DMS153 treated with DMSO at 0.1 percent for 48 hours (cell line): ENCODE results near the gene ITLN1.
A peak's percentile ranks its signal among the peaks of the same experiment; 100 is the strongest.
"Not testable (repeated sequence)": the region's sequence is repeated elsewhere in the genome, so short reads cannot be mapped to it uniquely, and the experiment has no call there.

Experiments used
- DNase-seq: peaks from one replicate; lab custom pipeline; 2025; ENCODE audit not compliant: unreplicated experiment; lab: John Stamatoyannopoulos, UW

ITLN1 gene

DNA sequence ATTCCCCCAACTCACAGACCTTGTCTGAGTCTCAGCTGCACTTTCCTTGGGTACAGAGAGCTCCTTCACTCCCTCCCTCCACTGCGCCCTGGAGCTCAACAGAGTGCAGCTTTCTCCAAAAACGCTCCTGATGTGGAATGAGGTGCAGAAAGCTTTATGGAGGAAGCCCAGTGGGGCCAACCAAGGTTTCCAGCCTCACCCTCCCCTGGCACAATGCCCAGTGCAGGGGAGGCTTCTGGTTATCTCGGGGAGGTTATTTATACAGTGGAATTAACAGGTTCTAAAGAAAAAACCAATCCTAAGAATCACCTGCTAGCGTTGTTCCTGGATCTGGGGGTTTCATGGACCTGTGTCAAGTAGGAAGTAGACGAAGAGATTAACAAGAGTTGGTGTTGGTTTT lies at the start of gene ITLN1:
Gene ITLN1 (minus strand): TSS at position 139 of the 400 bp plus-strand sequence. CDS start 303 bp downstream, outside the sequence.
- no peak for DNase-seq

DNA sequence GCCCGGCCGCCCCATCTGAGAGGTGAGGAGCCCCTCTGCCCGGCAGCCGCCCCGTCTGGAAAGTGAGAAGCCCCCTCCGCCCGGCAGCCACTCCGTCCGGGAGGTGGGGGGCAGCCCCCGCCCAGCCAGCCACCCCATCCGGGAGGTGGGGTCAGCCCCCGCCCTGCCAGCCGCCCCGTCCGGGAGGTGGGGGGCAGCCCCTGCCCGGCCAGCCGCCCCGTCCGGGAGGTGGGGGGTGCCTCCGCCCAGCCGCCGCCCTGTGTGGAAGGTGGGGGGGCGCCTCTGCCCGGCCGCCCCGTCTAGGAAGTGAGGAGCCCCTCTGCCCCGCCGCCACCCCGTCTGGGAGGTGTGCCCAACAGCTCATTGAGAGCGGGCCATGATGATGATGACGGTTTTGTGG lies 48.3 kb upstream of the ITLN1 start:
- DNase-seq, result not testable (repeated sequence)

DNA sequence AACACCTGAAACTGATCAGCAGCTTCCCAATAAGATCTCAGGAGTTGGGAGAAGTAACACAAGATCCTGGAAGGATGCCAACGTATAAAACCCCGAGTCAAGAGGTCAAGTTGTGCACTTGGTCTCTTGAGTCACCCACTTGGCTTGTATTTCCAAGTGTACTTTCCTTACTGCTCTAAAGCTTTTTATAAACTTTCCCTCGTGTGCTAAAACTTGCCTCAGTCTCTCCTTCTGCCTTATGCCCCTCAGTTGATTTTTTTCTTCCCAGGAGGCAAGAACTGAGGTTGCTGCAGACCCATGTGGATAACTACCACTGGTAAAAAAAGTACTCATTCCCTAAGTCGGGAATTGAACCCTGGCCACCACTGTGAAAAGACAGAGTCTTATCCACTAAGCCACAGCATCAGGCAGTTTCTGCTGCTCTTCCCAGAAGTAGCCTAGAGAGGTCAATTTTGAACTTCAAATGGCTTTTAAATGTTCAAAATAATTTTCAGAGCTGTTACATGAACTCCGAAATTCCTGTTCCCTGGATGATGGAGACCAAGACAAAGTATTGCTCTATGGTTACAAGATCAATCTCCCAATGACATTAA lies 40.8 kb upstream of the ITLN1 start:
- DNase-seq, result no peak

DNA sequence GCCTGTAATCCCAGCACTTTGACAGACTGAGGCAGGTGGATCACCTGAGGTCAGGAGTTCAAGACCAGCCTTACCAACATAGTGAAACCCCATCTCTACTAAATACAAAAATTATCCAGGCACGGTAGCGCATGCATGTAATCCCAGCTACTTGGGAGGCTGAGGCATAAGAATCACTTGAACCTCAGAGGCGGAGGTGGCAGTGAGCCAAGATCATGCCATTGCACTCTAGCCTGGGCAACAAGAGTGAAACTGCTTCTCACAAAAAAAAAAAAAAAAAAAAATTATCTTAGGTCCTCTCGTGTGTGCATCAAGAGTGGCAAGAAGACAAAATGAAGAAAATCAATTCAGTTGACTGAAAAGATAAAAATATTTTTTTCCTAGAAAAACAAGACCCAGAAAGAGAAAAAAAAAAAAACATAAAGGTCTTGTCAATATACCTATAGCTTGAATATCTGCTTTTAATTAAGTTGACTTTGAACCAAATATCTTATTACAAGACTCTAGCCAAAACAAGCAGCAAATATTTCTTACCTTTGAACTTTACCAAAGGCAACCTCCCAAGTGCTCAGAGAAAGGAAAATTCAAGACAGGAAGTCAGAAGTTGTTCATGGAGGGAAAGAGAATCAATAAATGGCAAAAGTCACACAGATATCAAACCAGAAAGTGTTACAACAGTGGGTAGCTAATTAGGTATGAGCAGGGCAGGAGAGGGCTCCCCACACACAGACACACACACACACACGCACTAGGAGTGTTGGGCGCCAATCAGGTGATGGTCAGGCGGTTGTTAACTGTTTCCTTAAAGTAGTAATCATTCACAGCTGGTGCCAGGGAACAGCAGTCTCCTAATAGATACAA lies 40.0 kb upstream of the ITLN1 start:
- DNase-seq, result no peak

DNA sequence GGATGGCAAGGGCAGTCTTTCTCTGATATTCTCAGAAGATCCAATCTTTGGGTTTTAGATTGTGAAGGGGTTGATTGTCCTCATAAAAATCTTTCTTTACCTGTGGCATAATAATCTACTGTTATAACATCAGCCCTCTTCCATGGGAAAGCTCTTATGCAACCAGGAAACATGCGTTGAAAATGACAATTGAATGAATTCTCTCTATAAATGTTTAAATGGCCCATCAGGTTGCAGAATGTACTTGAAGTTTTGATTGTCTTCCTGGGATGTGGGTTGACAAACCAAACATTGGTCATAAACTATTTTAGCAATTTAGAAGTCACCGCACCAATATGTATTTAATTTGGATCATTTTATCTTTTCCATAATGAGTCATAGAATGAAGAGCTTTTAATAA lies 31.7 kb upstream of the ITLN1 start:
- no peak for DNase-seq

GRCh38 chr1:160913229-160913628 lies 28.2 kb upstream of the ITLN1 start:
- not testable (repeated sequence) for DNase-seq

- no peak for DNase-seq
These were observed 26.9 kb upstream of the ITLN1 start for GRCh38 chr1:160911925-160912324.

GRCh38 chr1:160911441-160911840 lies 26.5 kb upstream of the ITLN1 start:
- no peak for DNase-seq

DNA sequence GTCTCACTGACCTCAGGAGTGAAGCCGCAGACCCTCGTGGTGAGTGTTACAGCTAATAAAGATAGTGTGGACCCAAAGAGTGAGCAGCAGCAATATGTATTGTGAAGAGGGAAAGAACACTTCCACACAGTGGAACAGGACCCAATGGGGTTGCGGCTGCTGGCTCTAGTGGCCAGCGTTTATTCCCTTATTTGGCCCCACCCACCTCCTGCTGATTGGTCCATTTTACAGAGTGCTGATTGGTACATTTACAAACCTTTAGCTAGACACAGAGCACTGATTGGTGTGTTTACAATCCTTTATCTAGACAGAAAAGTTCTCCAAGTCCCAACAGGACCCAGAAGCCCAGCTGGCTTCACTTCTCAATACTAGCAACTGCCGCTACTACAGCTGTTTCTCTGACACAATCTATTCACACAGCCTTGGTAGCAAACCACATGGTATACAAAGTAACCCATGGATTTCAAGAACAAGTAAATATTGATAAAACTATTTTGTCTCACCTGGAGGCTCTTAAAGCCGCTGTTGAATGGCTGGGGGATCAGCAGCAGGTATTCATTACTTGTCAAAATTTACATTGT lies 25.3 kb upstream of the ITLN1 start:
- DNase-seq, result no peak

DNA sequence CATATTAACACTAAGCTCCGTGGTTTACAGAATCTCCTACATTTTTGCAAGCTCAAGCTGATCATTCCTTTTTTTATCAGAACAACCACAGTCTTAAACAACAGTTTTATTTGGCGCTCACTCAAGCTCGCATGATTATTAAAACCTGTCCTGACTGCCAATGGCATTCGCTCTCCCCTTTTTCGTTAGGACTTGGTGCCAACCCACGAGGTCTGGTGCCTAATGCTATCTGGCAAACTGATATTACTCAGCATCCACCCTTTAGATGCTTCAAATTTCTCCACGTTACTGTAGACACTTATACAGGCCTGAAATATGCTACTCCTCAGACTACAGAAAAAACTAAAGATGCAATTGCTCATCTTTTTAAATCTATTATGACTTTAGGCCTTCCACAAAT lies 23.0 kb upstream of the ITLN1 start:
- DNase-seq, result no peak

- no peak for DNase-seq
These were observed 20.6 kb upstream of the ITLN1 start for GRCh38 chr1:160905617-160905989.

GRCh38 chr1:160904783-160905616 lies 20.0 kb upstream of the ITLN1 start:
- no peak for DNase-seq

GRCh38 chr1:160902251-160902650 lies 17.3 kb upstream of the ITLN1 start:
- not testable (repeated sequence) for DNase-seq

DNA sequence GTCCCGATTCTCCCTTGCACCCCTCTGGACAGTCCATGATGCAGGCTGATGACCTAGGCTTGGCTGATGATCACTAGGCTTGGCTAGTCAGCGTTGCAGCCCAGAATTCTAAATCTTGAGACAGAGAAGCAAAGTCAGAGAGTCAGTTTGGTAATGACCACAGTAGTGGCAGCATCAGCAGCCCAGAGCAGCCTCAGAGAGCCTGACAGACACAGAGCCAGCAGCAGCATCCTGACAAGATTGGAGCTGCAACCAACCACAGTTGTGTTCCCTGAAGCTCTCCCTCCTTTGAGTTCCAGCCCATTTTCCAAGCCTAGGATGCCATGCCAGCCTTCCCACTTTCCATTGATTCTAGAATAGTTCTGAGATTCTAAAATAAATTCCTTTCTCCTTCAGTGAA lies 16.8 kb upstream of the ITLN1 start:
- DNase-seq, result no peak

- DNase-seq, result not testable (repeated sequence)
These were observed 15.7 kb upstream of the ITLN1 start for GRCh38 chr1:160900683-160901082.

GRCh38 chr1:160894368-160895135 lies 9.6 kb upstream of the ITLN1 start:
- DNase-seq, result not testable (repeated sequence)

GRCh38 chr1:160891474-160891873 lies 6.5 kb upstream of the ITLN1 start:
- no peak for DNase-seq

GRCh38 chr1:160888926-160889325 lies 3.9 kb upstream of the ITLN1 start:
- DNase-seq, result peak; percentile 18

- DNase-seq, result no peak
These were observed 2.1 kb upstream of the ITLN1 start for GRCh38 chr1:160887071-160887470.

DNA sequence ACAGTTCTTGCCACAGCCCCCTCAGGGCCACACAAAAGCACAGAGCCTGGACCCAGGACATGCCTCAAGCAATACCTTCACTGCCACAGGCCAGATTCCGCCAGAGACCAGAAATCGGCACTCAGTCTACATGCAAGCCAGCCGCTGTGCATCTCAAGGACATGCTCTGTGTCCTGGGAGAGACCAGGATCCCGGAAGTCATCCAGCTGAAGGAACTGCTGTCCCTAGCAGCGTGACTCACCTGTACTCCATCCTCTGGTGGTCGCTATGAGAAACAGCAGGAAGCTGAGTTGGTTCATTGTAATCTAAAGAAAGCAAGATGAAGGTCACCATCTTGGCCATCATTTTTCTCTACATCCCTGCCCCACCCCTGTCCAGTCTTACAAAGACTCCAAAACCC lies 401 bp downstream of the ITLN1 start:
- no peak for DNase-seq
